Measurements from ENCODE around the gene GPX7. TPM values are rescaled to one million over a fixed set of nuclear protein-coding genes. Genes with fewer than 3 reads are reported as not detected.

The GPX7 gene
- total RNA-seq (2022) (19.4 and 21.7 TPM in 2 replicates), Bru-seq, nascent RNA (percentile 56 among the genes with signal in this experiment), BruChase-seq, experiment 1, labeled RNA remaining after a 2-hour chase (percentile 45 among the genes with signal in this experiment), BruChase-seq, experiment 2, labeled RNA remaining after a 6-hour chase (percentile 61 among the genes with signal in this experiment)
- long read RNA-seq, transcript GPX7-201 (3 exons, 1,228 nt), result major isoform, 21 of 28 reads
- long read RNA-seq, partial matches to known transcripts, result 0 of 28 reads
- long read RNA-seq, other reads (novel, unspliced or antisense), result 7 of 28 reads

DNA sequence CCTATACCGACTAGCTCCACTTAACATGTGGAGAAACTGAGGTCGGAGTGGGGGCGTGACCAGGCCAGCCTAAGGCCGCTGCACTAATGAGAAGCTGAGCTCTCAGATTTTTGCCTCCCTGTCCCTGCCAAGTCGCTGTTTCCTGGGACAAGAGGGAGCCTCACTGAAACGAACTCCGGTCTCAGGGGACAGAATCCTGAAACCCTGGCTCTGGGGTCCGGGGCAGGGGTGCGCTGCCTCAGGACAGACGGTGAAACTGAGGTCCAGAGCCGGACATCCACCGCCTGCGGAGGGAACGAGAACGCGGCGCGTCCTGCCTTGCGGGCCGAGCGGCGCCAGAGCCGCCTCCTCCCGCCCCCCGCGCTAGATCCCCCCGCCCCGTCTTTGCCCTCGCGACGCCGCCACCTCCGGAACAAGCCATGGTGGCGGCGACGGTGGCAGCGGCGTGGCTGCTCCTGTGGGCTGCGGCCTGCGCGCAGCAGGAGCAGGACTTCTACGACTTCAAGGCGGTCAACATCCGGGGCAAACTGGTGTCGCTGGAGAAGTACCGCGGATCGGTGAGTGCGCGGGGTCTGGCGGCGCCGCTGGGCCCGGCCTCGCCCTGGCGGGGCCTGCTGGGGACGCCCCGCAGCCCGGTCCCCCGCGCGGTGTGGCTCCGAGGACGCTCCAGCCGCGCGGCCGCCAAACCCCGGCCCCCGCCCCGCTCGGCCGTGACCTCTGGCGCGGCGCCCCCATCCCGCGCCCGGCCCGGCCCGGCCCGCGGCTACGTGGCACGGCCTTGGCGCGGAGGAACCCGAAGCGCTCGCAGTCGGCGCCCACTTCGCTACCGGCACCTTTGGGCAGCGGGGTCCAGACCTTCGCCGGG, at the start of gene GPX7:
Gene GPX7, plus strand, starts transcription at position 381 of the 865 bp plus-strand sequence. Its CDS starts 39 bp downstream, at position 420.
- TF ChIP-seq, protein P1, sequence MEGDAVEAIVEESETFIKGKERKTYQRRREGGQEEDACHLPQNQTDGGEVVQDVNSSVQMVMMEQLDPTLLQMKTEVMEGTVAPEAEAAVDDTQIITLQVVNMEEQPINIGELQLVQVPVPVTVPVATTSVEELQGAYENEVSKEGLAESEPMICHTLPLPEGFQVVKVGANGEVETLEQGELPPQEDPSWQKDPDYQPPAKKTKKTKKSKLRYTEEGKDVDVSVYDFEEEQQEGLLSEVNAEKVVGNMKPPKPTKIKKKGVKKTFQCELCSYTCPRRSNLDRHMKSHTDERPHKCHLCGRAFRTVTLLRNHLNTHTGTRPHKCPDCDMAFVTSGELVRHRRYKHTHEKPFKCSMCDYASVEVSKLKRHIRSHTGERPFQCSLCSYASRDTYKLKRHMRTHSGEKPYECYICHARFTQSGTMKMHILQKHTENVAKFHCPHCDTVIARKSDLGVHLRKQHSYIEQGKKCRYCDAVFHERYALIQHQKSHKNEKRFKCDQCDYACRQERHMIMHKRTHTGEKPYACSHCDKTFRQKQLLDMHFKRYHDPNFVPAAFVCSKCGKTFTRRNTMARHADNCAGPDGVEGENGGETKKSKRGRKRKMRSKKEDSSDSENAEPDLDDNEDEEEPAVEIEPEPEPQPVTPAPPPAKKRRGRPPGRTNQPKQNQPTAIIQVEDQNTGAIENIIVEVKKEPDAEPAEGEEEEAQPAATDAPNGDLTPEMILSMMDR (IDR thresholded peaks at IDR 0.05; ENCODE audit: insufficient read depth in 1 of 2, low read depth in 1 of 2, low read length in 1 of 2, severe bottlenecking in 1 of 2, unreplicated experiment in 1 of 2), result no peak
- no TSS peak for BruUV-seq (replicated peaks)
- DNase-seq, result peak; percentile 36 to 43
- Histone ChIP-seq H3K36me3 (ENCODE audit: control insufficient read depth, insufficient read depth, low read length) (no peaks in the 10 kb centered on the region; the same call in 1 of the 2 replicates), H3K27me3 (replicated peaks; ENCODE audit: control insufficient read depth, insufficient read depth, low read length) (no peaks in the 10 kb centered on the region; the same call in 1 of the 2 replicates), H3K4me1 (no peaks in the 10 kb centered on the region; the same call in 1 of the 2 replicates), H3K4me3 (ENCODE audit: low read depth, low read length) (peak within 1 kb of the TSS; percentile 67), H3K9me3 (no peaks in the 10 kb centered on the region)
- no peaks in the 10 kb centered on the region for H3K27me3 Mint-ChIP-seq (ENCODE audit: insufficient read depth, unreplicated experiment)
- intact Hi-C loops (cut with micrococcal nuclease; ENCODE audit: unreplicated experiment), result no loop called here
- H3K4me3 Mint-ChIP-seq (ENCODE audit: unreplicated experiment), result peak within 1 kb of the TSS; percentile 70
- no peaks in the 10 kb centered on the region for H3K9me3 Mint-ChIP-seq (ENCODE audit: unreplicated experiment)
- peaks cover 11% of the 10 kb centered on the region for H3K36me3 Mint-ChIP-seq (ENCODE audit: insufficient read depth, unreplicated experiment)
- CTCF ChIA-PET, result no interaction called here
- H3K4me1 Mint-ChIP-seq (ENCODE audit: low read depth, unreplicated experiment), result peaks cover 7% of the 10 kb centered on the region
- POLR2A ChIA-PET, result interaction anchor here (0.5 kb wide), 1 partner anchor 53 kb away, joined by 3 read pairs; no protein-coding TSS in a partner anchor
- H3K27ac Mint-ChIP-seq (ENCODE audit: unreplicated experiment), result no peak within 1 kb of the TSS

DNA sequence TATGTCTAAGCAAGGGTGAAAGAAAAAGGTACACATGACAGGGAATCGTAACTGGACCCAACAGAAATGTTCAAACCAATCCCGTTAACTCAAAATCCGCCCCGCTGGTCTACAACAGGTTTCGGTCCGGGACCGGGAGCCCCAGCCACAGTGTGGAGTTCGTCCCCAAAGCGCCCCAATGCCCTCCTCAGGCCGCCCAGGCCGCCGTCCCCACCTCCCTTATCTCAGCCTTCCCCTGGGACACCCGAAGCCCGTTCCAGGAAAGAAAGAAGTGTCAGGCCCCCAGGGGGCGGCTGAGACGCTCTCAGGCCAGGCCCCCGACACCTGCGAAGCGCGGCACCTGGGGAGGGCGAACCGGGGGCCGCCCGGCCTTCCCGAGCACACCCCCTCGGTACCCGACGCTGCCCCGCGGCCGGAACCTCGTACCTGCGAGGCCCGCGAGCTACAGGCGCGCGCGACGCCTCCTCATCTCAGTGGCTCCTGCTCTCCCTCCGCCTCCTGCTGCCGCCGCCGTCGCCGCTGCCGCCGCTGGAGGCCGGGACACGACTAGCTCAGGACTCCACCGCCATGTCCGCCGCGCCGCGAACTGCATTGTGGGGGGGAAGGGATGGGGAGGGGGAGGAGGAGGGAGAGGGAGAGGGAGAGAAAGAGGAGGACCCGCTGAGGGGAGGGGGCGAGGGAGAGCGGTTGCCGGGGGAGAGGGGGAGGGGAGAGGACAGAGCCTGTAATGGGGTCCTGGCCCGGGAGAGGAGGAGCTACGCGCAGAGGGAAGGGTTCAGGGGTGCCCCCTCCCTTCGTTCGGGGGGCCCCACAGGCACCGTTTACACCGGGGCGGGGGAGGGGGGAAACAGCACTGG, 49.4 kb upstream of the GPX7 start, which contains the start of gene TUT4:
Gene TUT4, minus strand, starts transcription at position 588 of the 857 bp plus-strand sequence. CDS start 26,812 bp downstream, outside the sequence.
- peaks cover 35% of the 10 kb centered on the region for H3K4me1 Mint-ChIP-seq (ENCODE audit: low read depth, unreplicated experiment)
- H3K27ac Mint-ChIP-seq (ENCODE audit: unreplicated experiment), result no peak within 1 kb of the TSS
- Histone ChIP-seq H3K4me1 (peaks cover 28% of the 10 kb centered on the region; the same call in 1 of the 2 replicates), H3K27me3 (replicated peaks; ENCODE audit: control insufficient read depth, insufficient read depth, low read length) (no peaks in the 10 kb centered on the region), H3K4me3 (ENCODE audit: low read depth, low read length) (peak within 1 kb of the TSS; percentile 89), H3K36me3 (ENCODE audit: control insufficient read depth, insufficient read depth, low read length) (no peaks in the 10 kb centered on the region), H3K9me3 (no peaks in the 10 kb centered on the region)
- H3K4me3 Mint-ChIP-seq (ENCODE audit: unreplicated experiment), result no peak within 1 kb of the TSS
- H3K9me3 Mint-ChIP-seq (ENCODE audit: unreplicated experiment), result no peaks in the 10 kb centered on the region
- H3K27me3 Mint-ChIP-seq (ENCODE audit: insufficient read depth, unreplicated experiment), result no peaks in the 10 kb centered on the region
- DNase-seq, result peak; percentile 83 to 89
- intact Hi-C loops (cut with micrococcal nuclease; ENCODE audit: unreplicated experiment), result loop anchor here (1.0 to 2.0 kb wide), 2 partner anchors 80 to 110 kb away; partner anchors contain the start of gene SHISAL2A
- no TSS peak for BruUV-seq (replicated peaks)
- H3K36me3 Mint-ChIP-seq (ENCODE audit: insufficient read depth, unreplicated experiment), result no peaks in the 10 kb centered on the region
- CTCF ChIA-PET, result interaction anchor here (0.9 to 1.2 kb wide), 5 partner anchors 15 to 1256 kb away, joined by 3 to 8 read pairs (median 4); no protein-coding TSS in a partner anchor
- TF ChIP-seq, protein P1 (IDR thresholded peaks at IDR 0.05; ENCODE audit: insufficient read depth in 1 of 2, low read depth in 1 of 2, low read length in 1 of 2, severe bottlenecking in 1 of 2, unreplicated experiment in 1 of 2), result peak in 1 of 2 experiments; percentile 43
- POLR2A ChIA-PET, result interaction anchor here (0.6 to 1.9 kb wide), 8 partner anchors 71 to 773 kb away, joined by 3 to 14 read pairs (median 6); partner anchors contain the start of genes ORC1, PRPF38A and SHISAL2A

All from Caco-2 (cell line).